Hepatic stellate cell (primary cell): ENCODE data around the gene CAPN11.
"Not testable (repeated sequence)": the region's sequence is repeated elsewhere in the genome, so short reads cannot be mapped to it uniquely, and the experiment has no call there.

Experiments used
- DNase-seq: peaks from one replicate; pipeline ENCODE4 v3.0.0; 2011; ENCODE audit warnings: low spot score

Gene CAPN11

DNA sequence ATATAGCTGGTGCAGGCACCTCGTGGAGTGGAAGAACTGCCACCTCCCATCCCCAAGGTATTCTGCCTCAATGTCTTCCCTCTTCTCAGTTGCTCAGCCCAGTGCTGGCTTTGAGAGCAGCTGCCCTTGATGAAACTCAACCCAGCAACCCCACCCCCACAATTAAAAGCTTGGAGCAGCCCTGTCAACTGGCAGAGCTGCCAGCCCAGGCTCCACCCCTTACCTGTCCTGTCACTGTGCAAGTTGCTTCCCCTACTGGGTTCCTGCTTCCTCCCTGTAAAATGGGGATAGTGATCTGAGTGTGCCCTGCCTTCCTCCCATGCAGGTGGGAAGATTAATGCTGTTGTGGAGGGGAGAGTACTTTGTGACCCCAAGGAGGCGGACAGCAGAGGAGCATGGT is 26.7 kb upstream of the CAPN11 start:
- no peak for DNase-seq

DNA sequence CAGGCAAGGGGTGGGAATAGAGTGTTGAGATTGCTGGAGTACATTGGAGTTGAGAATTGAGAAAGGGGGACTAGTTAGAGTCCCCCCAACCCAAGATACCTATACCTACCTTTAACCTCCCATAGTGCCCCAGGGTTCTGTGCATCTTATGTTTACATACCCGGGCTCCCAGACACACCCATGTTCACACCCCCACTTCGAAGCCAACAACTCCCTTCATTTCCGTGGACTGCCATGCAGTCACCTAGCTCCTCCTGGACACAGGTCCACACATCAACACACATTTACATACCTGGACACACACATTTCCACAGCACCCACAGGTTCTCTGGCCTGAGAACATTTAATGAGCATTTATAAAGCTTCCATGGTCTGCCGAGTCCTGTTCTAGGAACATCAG is 26.1 kb upstream of the CAPN11 start:
- no peak for DNase-seq

DNA sequence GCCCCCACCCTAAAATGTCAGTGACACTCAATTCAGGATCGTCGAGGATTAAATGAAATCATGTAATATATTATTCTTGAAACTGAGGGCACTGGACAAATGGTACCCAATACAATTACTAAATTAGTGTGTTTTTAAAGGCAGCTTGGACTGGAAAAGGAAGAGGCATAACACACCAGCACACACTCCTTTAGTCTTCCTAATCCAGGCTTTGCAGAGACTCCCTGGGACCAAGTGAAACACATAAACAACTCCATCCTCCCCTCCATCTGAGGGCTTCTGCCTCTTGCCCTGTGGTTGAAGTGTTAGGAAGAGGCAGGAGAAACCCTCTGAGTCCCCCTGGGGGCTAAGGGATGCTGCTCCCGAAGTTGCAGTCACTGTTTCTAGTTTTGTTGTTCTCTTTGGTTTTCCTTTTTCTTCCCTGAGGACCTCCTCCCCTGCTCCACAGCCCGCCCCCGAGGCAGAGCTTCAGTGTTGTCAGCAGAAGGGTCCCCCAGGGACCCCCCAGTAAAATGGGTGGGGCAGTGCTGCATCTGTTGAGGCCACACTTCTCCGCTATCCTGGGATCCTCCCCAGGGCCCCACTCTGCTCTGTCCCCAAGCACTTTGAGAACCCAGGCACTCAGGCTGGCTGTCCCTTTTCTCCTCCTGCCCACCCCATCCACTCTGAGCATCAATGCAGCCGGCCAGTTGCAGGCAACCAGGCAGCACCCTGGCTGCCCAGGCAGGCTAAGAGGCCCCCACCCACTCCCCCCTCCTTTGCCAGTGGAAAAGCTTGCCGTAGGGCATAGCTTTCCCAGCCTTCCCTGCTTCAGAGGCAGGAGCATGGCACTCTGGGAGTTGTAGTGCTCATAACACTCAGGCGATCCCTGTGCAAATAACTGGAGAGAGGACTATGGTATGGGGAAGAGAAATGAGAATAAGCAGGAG is 25.4 kb upstream of the CAPN11 start:
- peak; percentile 84 for DNase-seq

DNA sequence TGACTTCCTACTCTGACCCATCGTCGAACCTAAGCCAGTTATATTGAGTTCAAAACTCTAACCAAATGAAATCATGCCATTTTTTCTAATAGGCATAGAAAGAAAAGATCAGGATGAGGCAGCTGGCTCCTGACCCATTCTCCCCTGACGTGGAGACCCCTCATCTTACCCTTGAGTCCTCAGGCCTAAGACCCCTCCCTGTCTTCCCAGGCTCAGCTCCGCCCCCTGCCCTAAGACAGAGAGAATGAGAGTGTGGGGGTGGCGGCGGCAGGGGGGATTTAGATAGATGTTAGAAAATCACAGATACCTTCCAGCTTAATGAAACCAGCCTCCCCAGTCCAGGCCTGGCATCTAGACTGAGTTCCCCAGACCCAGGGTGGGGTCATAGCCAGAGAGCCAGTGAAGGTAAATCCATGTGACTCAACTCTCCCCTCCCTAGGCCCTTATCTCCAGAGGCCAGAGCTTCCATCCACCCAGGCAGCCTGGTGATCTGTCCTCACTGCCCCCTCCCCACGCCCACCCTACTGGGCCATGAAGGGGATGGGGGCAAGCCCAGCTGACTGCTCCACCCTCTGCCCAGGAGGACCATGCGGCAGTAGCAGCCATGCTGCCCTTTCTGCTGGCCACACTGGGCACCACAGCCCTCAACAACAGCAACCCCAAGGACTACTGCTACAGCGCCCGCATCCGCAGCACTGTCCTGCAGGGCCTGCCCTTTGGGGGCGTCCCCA is 24.5 kb upstream of the CAPN11 start:
- no peak for DNase-seq

DNA sequence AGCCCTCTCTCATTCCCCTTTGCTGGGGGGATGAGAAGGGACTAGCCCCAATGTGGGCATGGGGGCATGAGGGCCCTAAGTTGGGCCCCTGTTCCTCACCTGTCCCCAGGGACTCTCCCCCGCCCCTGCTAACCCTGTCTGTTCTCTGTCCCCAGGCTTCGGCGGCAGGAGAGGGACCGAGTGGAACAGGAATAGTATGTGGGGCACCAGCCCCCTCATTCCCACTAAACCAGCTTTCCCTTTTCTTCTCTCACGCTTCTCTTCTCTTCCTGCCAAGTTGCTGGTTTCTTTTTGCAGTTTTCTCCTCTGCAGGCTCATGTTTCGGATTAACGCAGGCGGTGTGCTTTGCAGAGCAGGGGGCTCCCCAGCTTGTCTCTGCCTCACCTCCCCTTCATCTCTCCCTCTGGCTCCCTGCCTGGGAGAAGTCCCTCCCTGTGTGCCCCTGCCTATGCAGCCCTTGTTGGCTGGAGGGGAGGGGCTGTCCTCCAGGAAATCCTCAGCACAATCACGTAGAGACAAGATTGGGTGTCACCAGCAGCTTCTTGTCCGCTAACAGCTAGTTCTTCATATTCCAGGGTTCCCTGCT is 23.4 kb upstream of the CAPN11 start:
- no peak for DNase-seq

DNA sequence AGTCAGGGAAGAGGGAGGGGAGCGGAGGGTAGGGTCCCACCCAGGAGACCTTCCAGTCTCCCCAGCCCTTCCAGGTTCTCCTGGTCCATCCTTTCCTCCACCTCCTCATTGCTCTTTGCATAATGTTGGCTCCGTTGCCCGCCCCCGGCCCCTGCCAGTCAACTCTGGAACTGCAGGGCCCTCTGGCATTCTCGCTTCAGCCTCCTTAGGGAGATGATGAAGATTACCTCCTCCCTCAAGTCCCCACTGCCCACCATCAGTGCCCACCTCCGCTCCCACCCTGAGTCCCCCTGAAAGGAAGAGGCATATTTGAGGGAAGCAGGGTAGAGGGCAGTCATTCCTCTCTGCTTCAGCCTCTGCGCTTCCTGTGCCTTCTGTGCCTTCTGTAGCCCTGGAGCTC is 22.7 kb upstream of the CAPN11 start:
- no peak for DNase-seq

DNA sequence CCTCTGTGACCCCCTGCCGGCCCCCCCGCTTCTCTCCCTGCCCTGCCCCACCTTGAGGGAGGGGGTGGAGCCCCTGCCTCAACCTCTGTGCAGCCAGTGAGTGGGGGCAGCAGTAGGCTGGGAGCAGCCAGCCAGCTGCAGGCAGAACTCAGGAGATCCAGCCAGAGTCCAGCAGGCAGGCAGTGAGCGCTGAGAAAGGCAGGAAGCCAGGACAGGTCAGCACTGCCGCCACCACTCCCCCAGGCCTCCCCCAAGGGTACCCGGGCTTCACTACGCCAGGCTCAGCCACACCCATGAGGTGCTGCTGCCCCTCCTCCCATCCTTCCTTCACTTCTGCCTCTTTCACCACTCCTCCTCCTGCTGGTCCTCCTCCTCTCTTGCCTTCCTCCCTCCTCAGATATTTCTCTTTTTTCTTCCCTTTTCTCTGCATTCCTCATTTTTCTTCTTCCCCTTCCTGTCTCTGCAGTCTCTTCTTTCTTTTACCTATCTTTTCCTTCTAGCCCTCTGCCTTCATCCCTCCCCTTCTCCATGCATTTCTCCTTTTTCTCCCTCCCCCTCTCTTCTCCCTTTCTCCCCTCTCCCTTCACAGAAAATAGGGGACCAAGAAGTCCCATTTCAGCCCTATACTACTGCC is 19.8 kb upstream of the CAPN11 start:
- DNase-seq = no peak

DNA sequence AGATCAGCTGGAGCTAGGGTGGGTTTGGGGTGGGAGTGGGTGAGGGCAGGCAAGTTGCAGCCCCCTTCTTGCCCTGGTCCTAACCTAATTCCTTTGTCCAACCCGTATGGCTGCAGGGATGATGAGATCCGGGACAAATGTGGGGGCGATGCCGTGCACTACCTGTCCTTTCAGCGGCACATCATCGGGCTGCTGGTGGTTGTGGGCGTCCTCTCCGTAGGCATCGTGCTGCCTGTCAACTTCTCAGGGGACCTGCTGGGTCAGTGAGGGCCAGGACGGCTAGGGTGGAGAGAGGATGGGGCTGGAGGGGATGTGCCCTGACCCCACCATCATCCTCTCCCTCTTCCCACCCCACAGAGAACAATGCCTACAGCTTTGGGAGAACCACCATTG is 19.3 kb upstream of the CAPN11 start:
- DNase-seq = no peak

DNA sequence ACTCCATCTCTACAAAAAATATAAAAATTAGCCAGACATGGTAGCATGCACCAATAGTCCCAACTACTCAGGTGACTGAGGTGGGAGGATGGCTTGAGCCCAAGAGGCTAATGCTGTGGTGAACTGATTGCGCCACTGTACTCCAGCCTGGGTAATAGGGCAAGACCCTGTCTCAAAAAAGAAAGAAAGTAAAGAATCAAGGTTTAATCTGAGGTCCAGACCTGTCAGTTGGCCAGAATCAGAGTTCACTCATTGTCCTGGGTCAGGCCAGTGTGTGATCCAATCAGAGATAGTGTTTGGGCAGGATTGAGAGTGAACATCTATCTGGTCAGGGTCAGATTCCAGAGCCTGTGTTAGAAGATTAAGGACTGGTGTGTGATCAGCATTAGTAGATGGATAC is 15.8 kb upstream of the CAPN11 start:
- no peak for DNase-seq

DNA sequence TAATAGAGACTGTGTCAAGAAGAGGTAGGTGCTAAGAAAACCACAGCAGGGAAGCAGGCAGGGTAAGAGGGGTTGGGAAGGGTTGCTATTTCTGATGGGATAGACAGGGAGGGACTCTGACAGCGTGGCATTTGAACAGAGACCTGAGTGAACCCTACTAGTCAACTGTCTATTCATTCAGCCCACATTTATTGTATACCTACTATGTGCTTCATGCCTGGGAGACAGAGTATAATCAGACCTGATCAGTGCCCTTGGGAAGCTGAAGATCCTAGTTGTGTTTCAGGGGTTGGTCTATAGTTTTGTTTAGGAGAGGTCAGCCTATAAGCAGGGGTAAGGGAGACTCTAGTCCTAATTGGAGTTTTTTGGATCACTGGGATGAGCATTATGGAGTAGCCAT is 14.9 kb upstream of the CAPN11 start:
- no peak for DNase-seq

DNA sequence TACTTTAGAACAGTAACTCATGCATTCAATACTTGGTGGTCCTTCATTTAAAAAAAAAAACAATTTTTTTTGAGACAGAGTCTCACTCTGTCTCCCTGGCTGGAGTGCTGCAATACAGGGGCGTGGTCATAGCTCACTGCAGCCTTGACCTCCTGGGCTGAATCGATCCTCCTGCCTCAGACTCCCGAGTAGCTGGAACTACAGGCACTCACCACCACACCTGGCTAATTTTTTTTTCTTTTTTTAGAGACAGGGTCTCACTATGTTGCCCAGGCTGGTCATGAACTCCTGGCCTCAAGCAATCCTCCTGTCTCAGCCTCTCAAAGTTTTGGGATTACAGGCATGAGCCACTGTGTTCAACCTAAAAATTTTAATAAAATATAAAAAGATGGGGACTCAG is 14.1 kb upstream of the CAPN11 start:
- not testable (repeated sequence) for DNase-seq

DNA sequence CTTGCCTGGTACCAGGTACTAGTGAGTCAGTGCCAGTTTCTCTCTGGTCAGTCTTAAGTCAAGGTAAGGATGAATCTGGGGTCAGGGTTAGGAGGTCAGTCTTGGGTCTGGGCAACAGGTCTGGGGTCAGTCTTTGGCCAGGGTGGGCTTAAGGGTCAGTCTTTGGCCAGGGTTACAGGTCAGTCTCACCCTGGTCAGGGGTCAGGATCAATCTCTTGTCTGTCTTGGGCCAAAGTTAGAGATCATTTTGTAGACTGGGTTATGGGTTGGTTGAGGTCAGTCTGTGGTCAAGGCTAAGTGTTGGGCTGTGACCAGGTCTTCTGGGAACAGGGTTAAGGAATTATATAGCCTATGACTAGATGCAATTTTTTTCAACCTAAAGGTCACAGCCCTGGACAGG is 12.8 kb upstream of the CAPN11 start:
- no peak for DNase-seq

DNA sequence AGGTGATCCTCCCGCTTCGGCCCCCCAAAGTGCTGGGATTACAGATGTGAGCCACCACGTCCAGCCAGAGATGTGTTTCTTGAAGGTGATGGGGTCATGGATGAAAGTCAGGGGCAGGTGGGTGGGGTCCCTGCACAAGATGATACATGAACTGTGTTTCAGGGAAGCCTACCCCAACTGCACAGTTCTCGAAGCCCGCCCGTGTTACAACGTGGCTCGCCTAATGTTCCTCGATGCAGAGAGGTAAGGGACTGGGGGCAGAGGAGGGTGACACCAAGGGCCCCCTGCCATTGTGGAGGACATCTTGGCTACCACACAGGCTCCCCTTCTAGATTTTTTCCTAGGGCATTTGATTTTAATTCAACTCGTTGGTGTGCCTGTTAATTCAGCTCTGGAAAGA is 11.9 kb upstream of the CAPN11 start:
- no peak for DNase-seq

DNA sequence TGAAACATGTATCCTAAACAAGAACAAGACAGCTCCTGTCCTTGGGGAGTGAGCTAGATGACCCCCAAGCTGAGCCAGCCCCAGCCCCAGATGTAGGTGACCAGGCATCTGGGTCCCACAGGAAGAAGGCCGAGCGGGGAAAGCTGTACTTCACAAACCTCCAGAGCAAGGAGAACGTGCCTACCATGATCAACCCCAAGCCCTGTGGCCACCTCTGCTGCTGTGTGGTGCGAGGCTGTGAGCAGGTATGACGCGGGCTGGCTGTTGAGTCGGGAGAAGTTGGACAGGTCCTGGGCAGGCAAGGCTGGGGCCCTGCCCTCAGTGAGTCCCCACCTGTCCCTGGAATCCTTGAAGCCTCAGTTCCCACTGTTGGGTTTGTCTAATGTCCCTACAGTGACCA is 11.4 kb upstream of the CAPN11 start:
- DNase-seq = no peak

DNA sequence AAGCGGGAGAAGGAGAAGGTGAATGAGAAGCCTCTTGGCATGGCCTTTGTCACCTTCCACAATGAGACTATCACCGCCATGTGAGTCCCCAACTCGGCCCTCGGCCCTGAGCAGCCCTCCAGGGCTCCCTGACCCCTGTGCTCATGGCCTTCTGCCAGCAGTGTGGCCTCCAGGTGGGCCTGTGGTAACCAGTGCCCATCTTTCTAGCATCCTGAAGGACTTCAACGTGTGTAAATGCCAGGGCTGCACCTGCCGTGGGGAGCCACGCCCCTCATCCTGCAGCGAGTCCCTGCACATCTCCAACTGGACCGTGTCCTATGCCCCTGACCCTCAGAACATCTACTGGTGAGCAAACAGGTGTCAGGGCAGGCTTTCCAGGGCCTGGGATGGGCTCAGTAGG is 10.3 kb upstream of the CAPN11 start:
- no peak for DNase-seq

DNA sequence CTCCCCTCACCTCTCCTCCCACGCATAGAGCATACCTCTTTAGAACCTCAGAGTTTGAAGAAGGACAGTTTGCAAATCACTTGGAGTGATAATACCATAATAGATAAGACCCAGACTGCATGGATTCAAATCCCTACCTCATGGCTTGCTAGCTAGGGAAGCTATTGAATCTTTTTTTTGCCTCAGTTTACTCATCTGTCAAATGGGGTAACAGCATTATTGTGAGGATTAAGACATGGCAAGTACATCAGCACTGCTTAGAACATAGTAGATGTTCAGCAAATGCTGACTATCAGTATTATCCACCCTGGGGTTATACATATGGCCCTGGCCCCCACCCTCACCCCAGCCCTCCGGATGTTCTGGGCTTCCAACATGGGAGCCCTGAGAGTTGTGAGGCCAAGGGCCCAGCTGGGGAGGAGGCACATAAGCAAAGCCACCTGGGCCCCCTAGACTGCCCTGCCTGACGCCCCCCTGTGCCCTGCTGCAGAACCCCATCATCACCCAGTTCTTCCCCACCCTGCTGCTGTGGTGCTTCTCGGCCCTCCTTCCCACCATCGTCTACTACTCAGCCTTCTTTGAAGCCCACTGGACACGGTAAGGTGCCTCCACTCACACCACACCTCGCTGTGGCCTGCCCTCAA is 9.1 kb upstream of the CAPN11 start:
- DNase-seq = no peak

DNA sequence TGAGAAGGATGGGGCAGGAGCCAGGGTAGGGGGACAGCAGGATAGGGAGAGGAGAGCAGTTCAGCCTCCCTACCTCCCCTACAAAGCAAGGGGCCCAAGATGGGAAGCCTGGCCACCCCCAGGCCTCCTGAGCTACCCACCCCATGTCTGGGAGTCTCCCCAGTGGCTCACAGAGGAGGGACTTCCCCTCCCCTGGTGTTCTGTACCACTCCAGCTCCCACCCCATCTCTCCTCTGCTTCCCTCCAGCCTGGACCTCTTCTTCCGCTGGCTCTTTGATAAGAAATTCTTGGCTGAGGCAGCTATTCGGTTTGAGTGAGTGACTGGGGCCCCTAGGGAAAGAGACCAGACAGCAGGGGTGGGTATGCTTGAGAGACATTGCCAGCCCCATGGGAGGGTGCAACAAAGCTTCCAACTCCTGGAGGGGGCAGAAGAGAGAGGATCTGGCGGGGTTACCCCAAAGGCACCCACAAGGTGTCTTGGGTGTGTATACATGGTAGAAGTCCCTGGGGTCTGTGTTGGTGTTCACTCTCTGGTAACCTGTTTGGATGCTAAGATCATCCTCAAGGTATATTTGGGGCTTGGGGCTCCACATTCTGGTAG is 8.2 kb upstream of the CAPN11 start:
- no peak for DNase-seq

DNA sequence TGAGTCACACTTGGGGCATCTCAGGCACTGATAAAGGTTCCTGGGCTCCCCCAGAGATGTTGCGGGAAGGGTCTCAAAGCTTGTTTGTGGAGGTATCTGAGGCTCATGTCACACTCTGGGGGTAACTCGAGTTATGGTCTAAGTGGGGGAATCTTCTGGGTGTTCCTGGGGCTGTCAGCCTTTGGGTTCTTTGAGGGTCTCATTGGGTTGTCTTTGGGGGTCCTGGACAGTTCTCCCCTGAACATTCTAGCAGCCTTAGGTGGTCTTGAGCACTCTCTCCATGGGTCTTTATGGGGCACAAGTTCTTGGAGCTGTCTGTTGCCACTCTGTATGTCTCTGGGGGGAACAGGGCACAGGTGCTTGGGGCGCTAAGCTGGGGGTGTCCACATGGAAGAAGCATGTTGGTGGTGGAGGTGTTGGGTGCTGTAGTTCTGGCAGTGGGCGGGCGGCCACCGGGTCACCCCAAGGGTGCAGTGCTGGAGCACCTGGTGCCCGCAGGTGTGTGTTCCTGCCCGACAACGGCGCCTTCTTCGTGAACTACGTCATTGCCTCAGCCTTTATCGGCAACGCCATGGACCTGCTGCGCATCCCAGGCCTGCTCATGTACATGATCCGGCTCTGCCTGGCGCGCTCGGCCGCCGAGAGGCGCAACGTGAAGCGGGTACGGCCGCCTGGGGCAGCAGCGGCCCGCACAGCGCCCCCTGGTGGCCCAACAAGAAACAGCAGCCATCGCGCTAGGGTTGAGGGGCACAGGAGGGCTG is 7.1 kb upstream of the CAPN11 start:
- DNase-seq = peak; percentile 85

DNA sequence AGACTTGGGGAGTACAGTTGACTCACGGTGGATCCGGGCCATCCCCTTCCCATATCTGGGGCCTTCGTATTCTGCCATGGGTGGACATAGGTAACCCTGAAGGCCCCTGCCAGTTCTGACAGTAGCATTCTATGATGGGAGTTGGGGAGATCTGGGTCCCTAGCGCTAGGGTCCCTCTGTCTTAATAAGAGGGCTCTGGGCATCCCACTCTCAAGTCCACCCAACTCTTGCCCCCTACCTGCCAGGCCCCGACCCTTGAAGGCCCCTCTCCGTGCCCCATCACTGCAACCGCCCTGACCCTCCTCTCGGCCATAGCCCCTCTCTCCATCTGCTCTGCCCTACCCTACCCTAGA is 6.5 kb upstream of the CAPN11 start:
- DNase-seq = no peak

DNA sequence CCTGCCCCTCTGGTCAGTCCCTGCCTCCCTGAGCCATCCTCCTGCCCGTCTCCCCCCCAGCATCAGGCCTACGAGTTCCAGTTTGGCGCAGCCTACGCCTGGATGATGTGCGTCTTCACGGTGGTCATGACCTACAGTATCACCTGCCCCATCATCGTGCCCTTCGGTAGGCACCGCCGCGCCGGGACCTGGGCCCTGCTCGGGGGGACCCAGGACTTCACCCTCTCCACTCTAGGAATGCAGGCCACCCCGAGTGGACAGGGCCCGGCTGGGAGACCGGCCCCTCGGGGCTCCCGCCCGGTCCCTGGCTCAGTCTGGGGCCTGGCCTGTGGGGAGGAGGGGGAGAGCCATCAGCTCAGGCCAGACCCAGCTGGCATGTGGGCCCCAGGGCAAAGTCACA is 6.1 kb upstream of the CAPN11 start:
- no peak for DNase-seq

DNA sequence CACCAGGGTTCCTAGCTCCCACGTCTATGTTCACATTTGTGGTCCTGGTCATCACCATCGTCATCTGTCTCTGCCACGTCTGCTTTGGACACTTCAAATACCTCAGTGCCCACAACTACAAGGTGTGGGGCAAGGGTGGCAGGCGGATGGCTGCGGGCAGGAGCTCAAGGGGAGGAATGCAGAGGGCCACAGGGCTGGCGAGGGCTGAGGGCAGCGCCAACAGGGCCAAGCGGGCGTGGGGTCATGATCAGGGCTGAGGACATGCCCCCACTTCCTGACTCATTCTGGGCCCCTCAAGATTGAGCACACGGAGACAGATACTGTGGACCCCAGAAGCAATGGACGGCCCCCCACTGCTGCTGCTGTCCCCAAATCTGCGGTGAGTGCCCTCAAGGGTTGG is 4.6 kb upstream of the CAPN11 start:
- no peak for DNase-seq
